NCI-H1092 (cell line): Measurements from ENCODE around the gene MCEE.
"Not testable (repeated sequence)": the region's sequence is repeated elsewhere in the genome, so short reads cannot be mapped to it uniquely, and the experiment has no call there.

ENCODE experiments used
- DNase-seq: peaks from one replicate; lab custom pipeline; 2025; lab: John Stamatoyannopoulos, UW

The MCEE gene

GRCh38 chr2:71130152-71130904 is at the start of gene MCEE, which contains the start of gene MPHOSPH10:
Gene MCEE, minus strand, starts transcription at chr2:71130229. Its CDS starts 10 bp downstream, at chr2:71130219.
Gene MPHOSPH10, plus strand, starts transcription at chr2:71130634. Its CDS starts 32 bp downstream, at chr2:71130666.
- peak; percentile 76 for DNase-seq

- DNase-seq: not testable (repeated sequence)
Observed at GRCh38 chr2:71178836-71179235, 48.8 kb upstream of the MCEE start.

GRCh38 chr2:71174207-71174606 is 44.2 kb upstream of the MCEE start:
- no peak for DNase-seq

- DNase-seq: no peak
Observed at GRCh38 chr2:71173096-71173495, 43.1 kb upstream of the MCEE start.

- DNase-seq: no peak
Observed at GRCh38 chr2:71166812-71167211, 36.8 kb upstream of the MCEE start.

GRCh38 chr2:71157124-71157793 is 27.2 kb upstream of the MCEE start:
- peak; percentile 6 for DNase-seq

GRCh38 chr2:71156573-71156972 is 26.5 kb upstream of the MCEE start:
- DNase-seq: no peak

- DNase-seq: no peak
Observed at GRCh38 chr2:71155846-71156245, 25.8 kb upstream of the MCEE start.

GRCh38 chr2:71154798-71155197 is 24.8 kb upstream of the MCEE start:
- DNase-seq: no peak

- no peak for DNase-seq
Observed at GRCh38 chr2:71154279-71154678, 24.2 kb upstream of the MCEE start.

GRCh38 chr2:71153585-71154224 is 23.7 kb upstream of the MCEE start:
- DNase-seq: no peak

GRCh38 chr2:71151620-71152019 is 21.6 kb upstream of the MCEE start:
- DNase-seq: no peak

GRCh38 chr2:71150082-71150816 is 20.2 kb upstream of the MCEE start:
- DNase-seq: no peak

- DNase-seq: no peak
Observed at GRCh38 chr2:71148506-71149063, 18.6 kb upstream of the MCEE start.

GRCh38 chr2:71143782-71144181 is 13.8 kb upstream of the MCEE start:
- DNase-seq: no peak

GRCh38 chr2:71136174-71136573 is 6.1 kb upstream of the MCEE start:
- DNase-seq: no peak

GRCh38 chr2:71133603-71134002 is 3.6 kb upstream of the MCEE start:
- DNase-seq: no peak

- not testable (repeated sequence) for DNase-seq
Observed at GRCh38 chr2:71131387-71132166, 1.5 kb upstream of the MCEE start.

GRCh38 chr2:71130905-71131244 is 846 bp upstream of the MCEE start:
- no peak for DNase-seq

- no peak for DNase-seq
Observed at GRCh38 chr2:71129902-71130151, 202 bp downstream of the MCEE start.

- DNase-seq: no peak
Observed at GRCh38 chr2:71129114-71129901, 721 bp downstream of the MCEE start.
